Measurements from ENCODE around the gene TNFRSF18.
"Not testable (repeated sequence)": the region's sequence is repeated elsewhere in the genome, so short reads cannot be mapped to it uniquely, and the experiment has no call there.

Gene TNFRSF18

DNA sequence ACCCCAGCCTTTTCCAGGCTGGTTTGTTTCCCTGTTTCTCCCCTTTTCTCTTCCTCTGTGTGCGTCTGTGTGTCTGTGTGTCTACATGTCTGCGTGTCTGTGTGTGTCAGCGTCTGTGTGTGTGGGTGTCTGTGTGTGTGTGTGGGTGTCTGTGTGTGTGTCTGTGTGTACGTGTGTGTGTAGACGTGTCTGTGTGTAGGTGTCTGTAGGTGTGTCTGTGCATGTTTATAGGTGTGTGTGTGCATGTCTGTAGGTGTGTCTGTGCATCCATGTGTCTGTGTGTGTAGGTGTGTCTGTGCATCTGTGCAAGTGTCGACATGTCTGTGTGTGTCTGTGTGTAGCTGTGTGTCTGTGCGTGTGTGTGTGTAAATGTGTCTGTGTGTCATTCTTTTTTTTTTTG is 29.5 kb downstream of the TNFRSF18 start:
- Histone ChIP-seq H3K79me2 (ENCODE audit: insufficient read depth, low read length) (no peaks in the 10 kb centered on the region), H3K4me3 (ENCODE audit: low read length, poor library complexity, severe bottlenecking) (no peak overlapping the region), H3K9ac (ENCODE audit: low read depth, low read length, poor library complexity, severe bottlenecking) (no peak overlapping the region), H2AFZ (ENCODE audit: low read length) (no peak overlapping the region), H3K27me3 (ENCODE audit: insufficient read depth, low read length, poor library complexity, severe bottlenecking) (no peaks in the 10 kb centered on the region), H3K4me1 (ENCODE audit: insufficient read depth, low read length, poor library complexity, severe bottlenecking) (no peaks in the 10 kb centered on the region), H3K4me2 (ENCODE audit: low read depth, low read length, poor library complexity, severe bottlenecking) (no peak overlapping the region), H3K9me2 (replicated peaks; ENCODE audit: low read depth, low read length) (no peaks in the 10 kb centered on the region), H3F3A (ENCODE audit: low read depth) (no peaks in the 10 kb centered on the region), H4K20me1 (ENCODE audit: insufficient read depth, low read length, poor library complexity, severe bottlenecking) (no peaks in the 10 kb centered on the region), H3K9me3 (ENCODE audit: insufficient read depth, low read depth, low read length) (no peaks in the 10 kb centered on the region), H3K36me3 (ENCODE audit: insufficient read depth, low read length) (no peaks in the 10 kb centered on the region)
- TF ChIP-seq, protein P1, sequence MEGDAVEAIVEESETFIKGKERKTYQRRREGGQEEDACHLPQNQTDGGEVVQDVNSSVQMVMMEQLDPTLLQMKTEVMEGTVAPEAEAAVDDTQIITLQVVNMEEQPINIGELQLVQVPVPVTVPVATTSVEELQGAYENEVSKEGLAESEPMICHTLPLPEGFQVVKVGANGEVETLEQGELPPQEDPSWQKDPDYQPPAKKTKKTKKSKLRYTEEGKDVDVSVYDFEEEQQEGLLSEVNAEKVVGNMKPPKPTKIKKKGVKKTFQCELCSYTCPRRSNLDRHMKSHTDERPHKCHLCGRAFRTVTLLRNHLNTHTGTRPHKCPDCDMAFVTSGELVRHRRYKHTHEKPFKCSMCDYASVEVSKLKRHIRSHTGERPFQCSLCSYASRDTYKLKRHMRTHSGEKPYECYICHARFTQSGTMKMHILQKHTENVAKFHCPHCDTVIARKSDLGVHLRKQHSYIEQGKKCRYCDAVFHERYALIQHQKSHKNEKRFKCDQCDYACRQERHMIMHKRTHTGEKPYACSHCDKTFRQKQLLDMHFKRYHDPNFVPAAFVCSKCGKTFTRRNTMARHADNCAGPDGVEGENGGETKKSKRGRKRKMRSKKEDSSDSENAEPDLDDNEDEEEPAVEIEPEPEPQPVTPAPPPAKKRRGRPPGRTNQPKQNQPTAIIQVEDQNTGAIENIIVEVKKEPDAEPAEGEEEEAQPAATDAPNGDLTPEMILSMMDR (conservative IDR thresholded peaks at IDR 0.05; ENCODE audit: low read length) = no peak
- no peak for TF ChIP-seq EZH2phosphoT487 (IDR thresholded peaks at IDR 0.05; ENCODE audit: borderline replicate concordance)

DNA sequence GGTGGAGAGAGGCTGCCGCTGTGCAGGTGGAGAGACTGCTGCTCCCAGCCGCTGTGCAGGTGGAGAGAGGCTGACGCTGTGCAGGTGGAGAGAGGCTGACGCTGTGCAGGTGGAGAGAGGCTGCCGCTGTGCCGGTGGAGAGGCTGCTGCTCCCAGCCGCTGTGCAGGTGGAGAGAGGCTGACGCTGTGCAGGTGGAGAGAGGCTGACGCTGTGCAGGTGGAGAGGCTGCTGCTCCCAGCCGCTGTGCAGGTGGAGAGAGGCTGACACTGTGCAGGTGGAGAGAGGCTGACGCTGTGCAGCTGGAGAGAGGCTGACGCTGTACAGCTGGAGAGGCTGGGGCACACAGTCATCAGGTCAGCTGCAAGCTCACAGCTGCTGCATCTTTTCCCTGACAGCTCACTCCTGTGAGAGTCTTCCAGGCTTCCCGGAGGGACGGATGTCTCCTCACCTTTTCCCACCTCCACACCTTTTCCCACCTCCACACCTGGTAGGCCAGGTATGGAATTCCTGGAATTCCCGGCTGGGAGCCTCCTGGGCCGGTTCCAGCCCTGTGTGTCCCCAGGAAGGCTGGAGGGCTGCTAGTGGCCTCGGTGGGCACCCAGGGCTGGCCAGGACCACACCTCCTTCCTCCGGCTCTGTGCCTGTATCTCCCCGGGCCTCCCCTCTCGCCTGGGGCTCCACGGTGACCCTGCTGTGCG is 30.2 kb downstream of the TNFRSF18 start:
- not testable (repeated sequence) for H3K9ac ChIP-seq (ENCODE audit: low read depth, low read length, poor library complexity, severe bottlenecking); H3K79me2 ChIP-seq (ENCODE audit: insufficient read depth, low read length); H3K4me2 ChIP-seq (ENCODE audit: low read depth, low read length, poor library complexity, severe bottlenecking); H3K9me3 ChIP-seq (ENCODE audit: insufficient read depth, low read depth, low read length); H2AFZ ChIP-seq (ENCODE audit: low read length); H3F3A ChIP-seq (ENCODE audit: low read depth); H3K9me2 ChIP-seq (replicated peaks; ENCODE audit: low read depth, low read length); H3K4me1 ChIP-seq (ENCODE audit: insufficient read depth, low read length, poor library complexity, severe bottlenecking); H4K20me1 ChIP-seq (ENCODE audit: insufficient read depth, low read length, poor library complexity, severe bottlenecking); H3K36me3 ChIP-seq (ENCODE audit: insufficient read depth, low read length); H3K27me3 ChIP-seq (ENCODE audit: insufficient read depth, low read length, poor library complexity, severe bottlenecking); H3K4me3 ChIP-seq (ENCODE audit: low read length, poor library complexity, severe bottlenecking)

DNA sequence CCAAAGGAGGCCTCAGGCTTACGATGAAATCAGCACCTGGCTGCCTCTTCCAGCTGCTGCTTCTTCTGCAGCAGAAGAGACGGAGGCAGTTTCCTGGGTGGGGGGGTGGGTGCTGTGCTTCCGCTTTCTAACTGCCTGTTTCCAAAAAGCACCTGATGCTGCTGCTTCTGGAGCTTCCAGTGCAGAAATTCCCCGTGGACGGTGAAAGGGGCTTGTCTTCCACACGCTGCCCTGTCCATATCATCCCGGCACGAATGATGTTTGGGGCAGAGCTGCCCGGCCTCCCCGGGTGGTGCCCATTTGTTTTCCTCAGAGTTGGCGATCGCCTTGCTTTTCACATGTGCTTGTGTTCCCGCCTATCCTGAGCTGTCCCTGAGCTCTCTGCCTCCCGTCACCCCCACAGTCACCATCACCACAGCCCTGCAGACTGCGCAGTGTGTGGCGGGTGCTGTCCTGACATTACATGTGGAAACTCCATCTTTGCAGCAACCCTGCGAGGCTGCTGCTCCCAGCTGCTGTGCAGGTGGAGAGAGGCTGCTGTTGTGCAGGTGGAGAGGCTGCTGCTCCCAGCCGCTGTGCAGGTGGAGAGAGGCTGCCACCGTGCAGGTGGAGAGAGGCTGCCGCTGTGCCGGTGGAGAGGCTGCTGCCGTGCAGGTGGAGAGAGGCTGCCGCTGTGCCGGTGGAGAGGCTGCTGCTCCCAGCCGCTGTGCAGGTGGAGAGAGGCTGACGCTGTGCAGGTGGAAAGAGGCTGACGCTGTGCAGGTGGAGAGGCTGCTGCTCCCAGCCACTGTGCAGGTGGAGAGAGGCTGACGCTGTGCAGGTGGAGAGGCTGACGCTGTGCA is 30.9 kb downstream of the TNFRSF18 start:
- Histone ChIP-seq H4K20me1 (ENCODE audit: insufficient read depth, low read length, poor library complexity, severe bottlenecking) (no peaks in the 10 kb centered on the region), H3K4me1 (ENCODE audit: insufficient read depth, low read length, poor library complexity, severe bottlenecking) (no peaks in the 10 kb centered on the region), H3K4me2 (ENCODE audit: low read depth, low read length, poor library complexity, severe bottlenecking) (no peak overlapping the region), H3F3A (ENCODE audit: low read depth) (no peaks in the 10 kb centered on the region), H3K4me3 (ENCODE audit: low read length, poor library complexity, severe bottlenecking) (no peak overlapping the region), H3K79me2 (ENCODE audit: insufficient read depth, low read length) (no peaks in the 10 kb centered on the region), H3K9me3 (ENCODE audit: insufficient read depth, low read depth, low read length) (no peaks in the 10 kb centered on the region), H3K27me3 (ENCODE audit: insufficient read depth, low read length, poor library complexity, severe bottlenecking) (no peaks in the 10 kb centered on the region), H3K36me3 (ENCODE audit: insufficient read depth, low read length) (no peaks in the 10 kb centered on the region), H3K9me2 (replicated peaks; ENCODE audit: low read depth, low read length) (no peaks in the 10 kb centered on the region), H3K9ac (ENCODE audit: low read depth, low read length, poor library complexity, severe bottlenecking) (no peak overlapping the region), H2AFZ (ENCODE audit: low read length) (no peak overlapping the region)
- no peak for TF ChIP-seq EZH2phosphoT487 (IDR thresholded peaks at IDR 0.05; ENCODE audit: borderline replicate concordance)
- TF ChIP-seq, protein P1 (conservative IDR thresholded peaks at IDR 0.05; ENCODE audit: low read length) = no peak
